Gastrocnemius medialis (tissue), 4 donors: ENCODE data around the gene TDRKH. TPM values are rescaled to one million over a fixed set of nuclear protein-coding genes. Genes with fewer than 3 reads are reported as not detected.

Experiments used
- ATAC-seq, 2 donors: fragments of 150-250 bp; one replicate each; pipeline ENCODE4 v1.9.1; 2016
- DNase-seq, 2 donors: peaks; one replicate each; pipeline ENCODE4 v3.0.0-alpha.2; 2019
- H3K27ac ChIP-seq, 4 donors: fragments of 200-600 bp; sonication (generic); 1 replicate in 1 of 4; 2 replicates in 3 of 4; pipeline ENCODE4 v1.5.1; 2016 to 2018; ENCODE audit warnings: mild to moderate bottlenecking in 2 of 4, moderate library complexity in 1 of 4
- H3K27me3 ChIP-seq, 3 donors: fragments of 200-600 bp; sonication (generic) in 2 of 3; 1 replicate in 1 of 3; 2 replicates in 2 of 3; pipeline versions ENCODE4 v1.5.1 to v1.6.0; 2016 to 2019; ENCODE audit warnings: mild to moderate bottlenecking in 1 of 3, moderate library complexity in 1 of 3
- H3K36me3 ChIP-seq, 2 donors: fragments of 200-600 bp; sonication (generic) in 1 of 2; one replicate each; pipeline ENCODE4 v1.5.1; 2017 to 2018
- H3K4me1 ChIP-seq, 2 donors: fragments of 200-600 bp; sonication (generic) in 1 of 2; one replicate each; pipeline ENCODE4 v1.5.1; 2016 to 2017; ENCODE audit warnings: mild to moderate bottlenecking in 2 of 2
- H3K4me3 ChIP-seq, 4 donors: fragments of 200-600 bp; sonication (generic) in 3 of 4; 1 replicate in 1 of 4; 2 replicates in 3 of 4; pipeline ENCODE4 v1.5.1; 2016 to 2019; ENCODE audit warnings: mild to moderate bottlenecking in 2 of 4
- H3K9me3 ChIP-seq, 3 donors: fragments of 200-600 bp; sonication (generic) in 2 of 3; 1 replicate in 1 of 3; 2 replicates in 2 of 3; pipeline ENCODE4 v1.5.1; 2016 to 2019
- POLR2A ChIP-seq, 2 donors: fragments of 450-650 bp; IDR thresholded peaks; one replicate each; pipeline ENCODE4 v1.6.1; 2017; ENCODE audit warnings: antibody characterized with exemption in 2 of 2, mild to moderate bottlenecking in 2 of 2, moderate library complexity in 2 of 2
- in situ Hi-C, 4 donors: fragments of 200-750 bp; cut with MboI; loops; one replicate each; pipeline versions ENCODE4 v1.15.0 to v1.8.0; 2017; ENCODE audit warnings: low sequenced_read_pairs in 4 of 4
- intact Hi-C: fragments of 100-400 bp; cut with DNase I; formaldehyde crosslinking; loops from one replicate; pipeline ENCODE4 v1.15.1; 2023; ENCODE audit warnings: low total_unique reads
- total RNA-seq, 4 donors: library from RNA; depleted of rRNA; stranded (reverse); fragments of >200 nt; gene quantifications; one replicate each; pipeline versions ENCODE4 v1.1.0 to v1.2.3, GENCODE V29; 2016
- TF ChIP-seq, protein P1 (sequence below), 5 experiments: fragments of 450-650 bp in 3 of 5; fragments of 200-600 bp in 2 of 5; sonication (generic) in 2 of 5; IDR thresholded peaks in 4 of 5; conservative IDR thresholded peaks in 1 of 5; 1 replicate in 4 of 5; 2 replicates in 1 of 5; pipeline ENCODE4 v1.5.1; 2016 to 2019; ENCODE audit warnings: antibody characterized with exemption in 5 of 5, mild to moderate bottlenecking in 3 of 5, moderate library complexity in 3 of 5

TDRKH gene
- total RNA-seq, 4 donors from 2014 or later, result 3.9 to 8.3 (median 4.6) TPM

DNA sequence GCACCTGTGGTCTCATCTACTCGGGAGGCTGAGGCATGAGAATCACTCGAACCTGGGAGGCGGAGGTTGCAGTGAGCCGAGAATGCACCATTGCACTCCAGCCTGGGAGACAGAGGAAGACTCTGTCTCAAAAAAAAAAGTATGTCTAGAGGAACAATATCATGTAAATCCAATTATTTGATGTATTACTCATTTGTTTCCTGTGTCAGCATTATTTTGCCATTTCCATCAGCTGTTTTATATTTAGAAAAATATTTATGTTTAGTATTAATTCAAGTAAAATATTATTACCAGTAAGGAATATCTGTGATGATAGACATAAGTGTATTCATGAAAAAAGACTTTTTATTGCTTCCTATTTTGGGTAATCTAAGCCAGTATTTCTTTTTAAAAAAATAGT is 13.0 kb downstream of the TDRKH start:
- Histone ChIP-seq H3K27me3 (no peaks in the 10 kb centered on the region), H3K4me1 (no peaks in the 10 kb centered on the region), H3K36me3 (peaks cover 0 to 48% of the 10 kb centered on the region in 2 donors), H3K9me3 (no peaks in the 10 kb centered on the region), H3K27ac (no peak overlapping the region), H3K4me3 (no peak overlapping the region)
- TF ChIP-seq, protein P1, sequence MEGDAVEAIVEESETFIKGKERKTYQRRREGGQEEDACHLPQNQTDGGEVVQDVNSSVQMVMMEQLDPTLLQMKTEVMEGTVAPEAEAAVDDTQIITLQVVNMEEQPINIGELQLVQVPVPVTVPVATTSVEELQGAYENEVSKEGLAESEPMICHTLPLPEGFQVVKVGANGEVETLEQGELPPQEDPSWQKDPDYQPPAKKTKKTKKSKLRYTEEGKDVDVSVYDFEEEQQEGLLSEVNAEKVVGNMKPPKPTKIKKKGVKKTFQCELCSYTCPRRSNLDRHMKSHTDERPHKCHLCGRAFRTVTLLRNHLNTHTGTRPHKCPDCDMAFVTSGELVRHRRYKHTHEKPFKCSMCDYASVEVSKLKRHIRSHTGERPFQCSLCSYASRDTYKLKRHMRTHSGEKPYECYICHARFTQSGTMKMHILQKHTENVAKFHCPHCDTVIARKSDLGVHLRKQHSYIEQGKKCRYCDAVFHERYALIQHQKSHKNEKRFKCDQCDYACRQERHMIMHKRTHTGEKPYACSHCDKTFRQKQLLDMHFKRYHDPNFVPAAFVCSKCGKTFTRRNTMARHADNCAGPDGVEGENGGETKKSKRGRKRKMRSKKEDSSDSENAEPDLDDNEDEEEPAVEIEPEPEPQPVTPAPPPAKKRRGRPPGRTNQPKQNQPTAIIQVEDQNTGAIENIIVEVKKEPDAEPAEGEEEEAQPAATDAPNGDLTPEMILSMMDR (IDR thresholded peaks at IDR 0.05 in 4 of 5, conservative IDR thresholded peaks at IDR 0.05 in 1 of 5), result no peak
- no peak for TF ChIP-seq POLR2A (IDR thresholded peaks at IDR 0.05)
- DNase-seq (no peak), ATAC-seq (no peak)
- intact Hi-C loops, result no loop called here
- in situ Hi-C loops, result no loop called here

DNA sequence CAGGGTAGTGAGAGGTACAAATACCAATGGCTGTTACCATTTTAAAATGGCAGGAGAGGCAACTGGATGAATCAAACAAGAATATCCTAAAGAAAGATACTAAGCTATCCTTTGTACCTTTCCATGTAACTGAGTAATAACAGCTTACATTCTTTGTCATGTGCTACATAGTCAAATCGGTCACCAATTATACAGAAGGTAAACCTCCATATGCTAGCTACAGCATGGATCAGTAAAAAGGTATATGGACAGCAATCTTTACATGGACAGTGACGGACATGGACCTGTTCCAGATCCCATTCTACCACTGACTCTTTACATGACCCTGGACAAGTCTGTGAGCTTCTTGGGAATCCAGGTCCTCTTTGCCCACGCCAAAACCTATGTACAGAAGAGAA is 13.6 kb downstream of the TDRKH start:
- intact Hi-C loops, result no loop called here
- TF ChIP-seq, protein P1 (IDR thresholded peaks at IDR 0.05 in 4 of 5, conservative IDR thresholded peaks at IDR 0.05 in 1 of 5), result no peak
- TF ChIP-seq POLR2A (IDR thresholded peaks at IDR 0.05), result no peak
- in situ Hi-C loops, result no loop called here
- H3K27ac ChIP-seq, result no peak overlapping the region
- peaks cover 0 to 47% of the 10 kb centered on the region in 2 donors for H3K36me3 ChIP-seq
- ATAC-seq (no peak), DNase-seq (no peak)
- no peaks in the 10 kb centered on the region for H3K4me1 ChIP-seq
- no peak overlapping the region for H3K4me3 ChIP-seq
- H3K9me3 ChIP-seq, result no peaks in the 10 kb centered on the region
- H3K27me3 ChIP-seq, result no peaks in the 10 kb centered on the region

DNA sequence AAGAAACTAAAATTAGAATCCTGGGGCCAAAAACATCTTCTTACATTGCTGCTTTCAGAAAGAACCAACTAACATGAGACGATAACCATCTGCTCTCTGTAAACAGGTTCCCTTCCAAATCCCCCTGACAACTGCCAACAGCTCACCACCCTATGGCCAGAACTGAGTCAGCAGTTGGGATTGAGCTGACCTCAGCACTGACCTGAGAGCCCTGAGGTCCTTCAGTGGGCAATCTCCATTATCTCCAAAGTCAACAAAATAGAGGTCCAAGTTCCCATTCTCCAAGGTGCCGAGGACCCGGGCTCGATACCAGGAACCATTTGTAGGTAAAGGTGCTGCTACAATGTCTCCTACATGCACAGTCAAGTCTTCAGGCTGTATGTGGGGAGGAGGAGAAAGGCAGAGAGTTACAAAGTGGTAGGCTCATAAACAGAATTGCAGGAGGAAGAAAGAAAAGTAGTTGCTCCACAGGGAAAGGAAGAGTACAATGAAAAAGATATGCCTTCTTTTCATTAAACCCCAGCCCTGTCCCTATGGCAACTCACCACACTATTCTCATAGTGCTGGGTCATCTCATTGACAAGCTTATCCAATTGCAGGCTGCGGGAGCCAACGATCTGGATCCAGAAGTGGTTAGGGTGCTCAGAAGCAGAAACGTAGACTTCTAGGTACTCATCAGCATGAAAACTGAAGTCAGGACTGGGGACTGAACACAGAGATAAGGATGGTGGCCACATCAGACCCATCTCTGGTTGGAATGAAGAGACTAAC is 14.2 kb downstream of the TDRKH start:
- DNase-seq (no peak), ATAC-seq (no peak)
- in situ Hi-C loops (no loop called here), intact Hi-C loops (no loop called here)
- no peaks in the 10 kb centered on the region for H3K27me3 ChIP-seq
- H3K9me3 ChIP-seq, result no peaks in the 10 kb centered on the region
- peaks cover 0 to 43% of the 10 kb centered on the region in 2 donors for H3K36me3 ChIP-seq
- TF ChIP-seq, protein P1 (IDR thresholded peaks at IDR 0.05 in 4 of 5, conservative IDR thresholded peaks at IDR 0.05 in 1 of 5), result no peak
- no peak overlapping the region for H3K27ac ChIP-seq
- no peaks in the 10 kb centered on the region for H3K4me1 ChIP-seq
- no peak overlapping the region for H3K4me3 ChIP-seq

DNA sequence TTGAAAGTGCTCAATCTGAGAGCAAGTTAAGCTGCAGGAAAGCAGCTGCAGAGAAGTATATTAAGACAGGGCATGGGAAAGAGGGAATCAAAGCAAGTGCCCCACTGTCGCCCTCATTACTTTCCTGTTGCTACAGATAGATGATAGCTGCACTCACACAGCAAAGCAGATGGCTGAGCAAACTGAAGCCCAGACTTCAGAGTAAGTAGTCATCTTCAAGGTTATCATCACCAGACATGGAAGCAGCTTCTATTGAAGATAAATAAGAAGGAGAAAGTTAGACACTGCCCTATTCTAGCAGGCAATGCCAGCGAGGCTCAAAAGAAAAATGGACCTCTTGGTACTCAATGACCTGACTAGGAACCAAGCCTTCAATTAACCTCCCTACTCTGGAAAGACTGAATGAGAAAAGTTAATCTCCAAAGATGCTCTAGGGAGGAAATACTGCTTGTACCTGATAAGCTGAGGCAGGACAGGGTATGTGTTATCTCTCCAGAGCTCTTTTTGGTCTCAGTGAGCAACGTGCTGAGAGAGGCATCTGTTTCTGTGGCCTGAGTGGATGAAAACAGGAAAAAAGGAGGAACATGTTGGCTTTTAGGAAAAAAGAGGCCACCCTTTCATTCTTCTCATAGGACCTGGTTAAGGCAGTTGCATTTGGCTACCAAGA is 15.9 kb downstream of the TDRKH start:
- ATAC-seq (no peak), DNase-seq (no peak)
- Histone ChIP-seq H3K9me3 (no peaks in the 10 kb centered on the region), H3K4me3 (no peak overlapping the region), H3K4me1 (no peaks in the 10 kb centered on the region), H3K27me3 (no peaks in the 10 kb centered on the region), H3K36me3 (peaks cover 0 to 38% of the 10 kb centered on the region in 2 donors), H3K27ac (no peak overlapping the region)
- intact Hi-C loops (no loop called here), in situ Hi-C loops (no loop called here)
- TF ChIP-seq, protein P1 (IDR thresholded peaks at IDR 0.05 in 4 of 5, conservative IDR thresholded peaks at IDR 0.05 in 1 of 5), result no peak
- no peak for TF ChIP-seq POLR2A (IDR thresholded peaks at IDR 0.05)
